GM19468 (cell line): ENCODE measurements around the gene PIGZ.

Experiments used
- ATAC-seq: cut with Tn5 transposase; IDR thresholded peaks from one replicate; pipeline ENCODE4 v1.9.1; 2021; ENCODE audit warnings: mild to moderate bottlenecking, moderate library complexity, moderate number of reproducible peaks; ENCODE audit not compliant: unreplicated experiment; ENCODE audit errors: extremely low read depth

The PIGZ gene

GRCh38 chr3:196985954-196986885 lies 17.6 kb upstream of the PIGZ start:
- ATAC-seq: no peak

DNA sequence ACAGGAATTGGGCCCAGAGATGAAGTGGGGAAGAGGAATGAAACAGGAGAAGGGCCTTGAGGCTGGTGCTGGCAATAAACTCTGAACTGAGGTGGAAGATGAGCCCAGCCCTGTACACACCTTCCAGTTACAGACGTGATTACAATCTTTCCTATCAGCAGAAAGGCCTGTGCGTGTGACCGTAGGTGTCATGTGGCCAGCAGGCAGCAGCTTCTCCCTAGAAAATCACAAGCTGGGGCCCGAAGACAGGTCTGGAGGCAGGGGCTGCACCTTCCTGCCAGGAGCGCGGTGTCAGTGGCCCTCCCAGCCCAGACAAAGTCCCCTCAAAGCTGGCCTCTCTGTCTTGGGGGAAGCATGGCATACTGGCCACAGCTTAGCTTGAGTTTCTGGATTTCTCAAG lies 16.7 kb upstream of the PIGZ start:
- ATAC-seq: no peak

DNA sequence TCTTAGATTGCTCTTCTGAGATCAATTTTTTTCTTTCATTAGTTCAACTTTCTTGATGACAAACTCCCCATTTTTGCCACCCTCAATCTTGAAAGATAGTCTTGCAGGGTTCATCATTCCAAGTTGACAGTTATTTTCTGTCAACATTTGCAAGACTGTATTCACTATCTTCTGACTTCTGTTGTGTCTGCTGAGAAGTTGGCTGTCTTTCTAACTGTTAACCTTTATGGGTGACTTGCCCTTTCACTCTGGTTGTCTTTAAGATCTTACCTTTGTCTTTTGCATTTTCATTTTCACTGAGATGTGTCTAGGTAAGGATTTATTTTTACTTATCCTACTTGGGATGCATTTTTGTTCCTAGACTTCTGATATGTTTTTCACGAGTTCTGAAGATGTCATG lies 14.6 kb upstream of the PIGZ start:
- ATAC-seq: no peak

GRCh38 chr3:196981657-196982056 lies 13.0 kb upstream of the PIGZ start:
- ATAC-seq: no peak

DNA sequence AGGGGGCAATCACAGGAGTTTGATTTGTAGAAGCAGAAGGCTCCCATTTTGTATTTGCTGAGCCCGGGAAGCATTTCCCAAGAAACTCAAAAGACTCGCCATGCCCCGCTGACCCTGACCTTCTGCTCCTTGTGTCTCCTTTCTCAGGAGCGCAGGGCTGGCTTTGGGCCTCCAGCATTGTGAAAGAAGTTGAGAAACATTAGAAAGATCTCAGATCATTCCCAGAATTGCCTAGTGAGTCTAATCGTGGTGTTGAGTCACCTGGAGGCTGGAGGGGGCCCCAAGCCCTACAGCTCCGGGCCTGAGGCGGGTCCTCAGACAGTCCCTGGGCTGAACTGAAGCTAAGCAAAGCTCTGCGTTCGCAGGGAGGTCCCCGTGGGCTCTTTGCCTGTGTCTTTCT lies 10.9 kb upstream of the PIGZ start:
- no peak for ATAC-seq

DNA sequence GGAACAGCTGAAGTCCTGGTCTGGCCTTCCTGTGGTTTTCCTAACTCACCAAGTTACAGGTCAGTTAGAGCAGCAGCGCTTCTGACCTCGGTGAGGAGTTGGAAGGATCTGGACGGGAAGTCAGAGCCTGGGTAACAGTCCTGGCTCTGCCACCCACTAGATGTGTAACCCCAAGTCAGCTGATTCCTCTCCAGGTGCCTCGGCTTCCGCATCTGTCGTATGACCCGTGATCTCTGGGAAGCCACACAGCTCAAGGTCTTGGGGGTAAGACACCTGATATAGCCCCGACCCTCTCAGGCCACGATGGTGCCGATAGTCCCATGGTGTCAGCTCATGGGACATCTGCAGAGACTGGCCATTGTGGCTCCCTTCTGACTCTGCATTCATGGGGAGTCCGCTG lies 8.3 kb upstream of the PIGZ start:
- no peak for ATAC-seq

GRCh38 chr3:196975349-196975748 lies 6.7 kb upstream of the PIGZ start:
- ATAC-seq: no peak

GRCh38 chr3:196974661-196975060 lies 6.0 kb upstream of the PIGZ start:
- ATAC-seq: no peak

GRCh38 chr3:196971094-196971698 lies 2.6 kb upstream of the PIGZ start:
- ATAC-seq: no peak

DNA sequence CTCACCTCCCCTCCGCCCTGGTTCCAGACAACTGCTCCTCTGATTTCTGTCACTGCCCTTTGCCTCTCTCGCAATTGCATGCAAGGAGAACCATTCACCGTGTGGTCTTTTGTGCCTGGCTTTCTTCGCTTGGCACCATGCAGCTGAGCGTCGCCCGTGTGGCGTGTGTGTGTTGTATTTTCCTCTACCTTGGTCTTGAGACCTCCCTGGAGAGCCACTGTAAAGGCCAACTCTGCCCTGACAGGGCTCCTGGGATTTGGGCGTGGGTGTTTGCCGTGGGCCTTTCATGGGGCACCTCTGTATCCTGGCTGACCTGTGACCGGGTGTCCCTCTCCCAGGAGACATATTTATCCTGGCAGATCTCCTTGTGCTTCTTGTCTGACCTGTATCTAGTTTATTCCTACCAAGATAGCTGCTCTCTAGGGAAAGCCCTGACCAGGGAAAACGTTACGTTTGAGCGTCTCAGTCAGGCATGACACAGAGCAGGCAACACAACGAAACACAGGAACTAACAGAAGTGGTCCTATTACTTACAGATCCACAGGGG lies 2.0 kb upstream of the PIGZ start:
- ATAC-seq: no peak

DNA sequence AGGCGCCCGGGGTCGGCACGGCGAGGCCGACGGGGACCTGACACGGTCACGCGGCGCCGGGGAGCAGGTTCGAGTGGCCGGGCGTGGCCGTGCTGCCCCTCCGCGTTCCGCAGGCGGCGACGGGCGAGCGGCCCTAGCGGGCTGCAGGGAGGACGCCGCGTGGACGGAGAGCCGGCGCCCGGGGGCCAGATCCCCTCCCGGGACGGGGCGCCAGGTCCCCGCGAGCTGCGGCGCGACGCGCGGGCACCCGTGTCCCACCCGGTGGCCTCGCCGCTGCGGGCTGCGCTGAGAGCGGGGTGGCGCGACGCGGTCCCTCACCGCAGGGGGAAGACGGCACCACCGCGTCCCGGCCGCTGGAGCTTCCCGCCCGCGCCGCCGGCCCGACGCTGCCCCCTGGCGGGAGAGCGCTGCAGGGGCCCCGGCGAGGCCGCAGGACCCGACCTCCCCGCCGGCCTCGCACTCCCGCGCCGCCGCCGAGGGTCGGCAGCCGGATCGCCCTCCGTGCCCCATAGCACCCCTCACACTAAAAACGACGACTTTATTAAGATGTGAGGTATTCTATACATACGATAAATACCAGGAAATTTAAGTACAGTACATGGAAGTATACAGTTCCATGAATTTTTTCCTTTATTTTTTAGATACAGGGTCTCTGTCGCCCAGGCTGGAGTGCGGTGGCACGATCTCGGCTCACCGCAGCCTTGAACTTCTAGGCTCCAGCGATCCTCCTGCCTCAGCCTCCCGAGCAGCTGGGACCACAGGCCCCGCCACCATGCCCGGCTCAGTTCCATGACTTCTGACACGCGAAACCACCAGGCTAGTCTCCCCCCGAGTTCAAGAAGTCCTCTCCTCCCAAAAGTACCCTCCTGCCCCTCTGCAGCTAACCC lies 1.3 kb upstream of the PIGZ start:
- ATAC-seq: no peak

DNA sequence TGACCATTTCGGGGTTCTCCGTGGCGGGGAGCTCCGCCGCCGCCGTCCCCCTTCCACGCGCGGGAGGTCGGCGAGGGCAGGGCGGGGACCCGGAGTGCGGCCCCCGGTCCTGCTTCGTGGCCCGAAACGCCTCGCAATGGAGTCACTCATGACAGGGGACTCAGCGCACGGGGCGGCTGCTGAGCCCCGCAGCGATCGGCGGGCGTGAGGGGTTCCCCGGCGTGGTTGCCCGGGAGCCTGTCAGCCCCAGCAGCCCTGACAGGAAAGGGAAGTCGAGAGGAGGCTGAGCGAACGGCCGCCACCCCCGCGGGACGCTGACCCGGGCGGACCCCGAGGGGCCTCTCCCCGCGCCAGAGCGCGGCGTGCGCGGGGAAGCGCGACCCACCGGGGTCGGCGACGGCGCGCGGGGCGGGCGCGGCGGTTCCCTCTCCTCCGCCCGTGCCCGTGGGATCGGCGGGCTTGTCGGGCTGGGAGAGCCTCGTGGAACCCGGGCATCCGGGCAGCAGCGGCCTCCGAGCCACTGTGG lies 564 bp upstream of the PIGZ start:
- no peak for ATAC-seq

GRCh38 chr3:196967412-196968232 lies 1.0 kb downstream of the PIGZ start:
- no peak for ATAC-seq

DNA sequence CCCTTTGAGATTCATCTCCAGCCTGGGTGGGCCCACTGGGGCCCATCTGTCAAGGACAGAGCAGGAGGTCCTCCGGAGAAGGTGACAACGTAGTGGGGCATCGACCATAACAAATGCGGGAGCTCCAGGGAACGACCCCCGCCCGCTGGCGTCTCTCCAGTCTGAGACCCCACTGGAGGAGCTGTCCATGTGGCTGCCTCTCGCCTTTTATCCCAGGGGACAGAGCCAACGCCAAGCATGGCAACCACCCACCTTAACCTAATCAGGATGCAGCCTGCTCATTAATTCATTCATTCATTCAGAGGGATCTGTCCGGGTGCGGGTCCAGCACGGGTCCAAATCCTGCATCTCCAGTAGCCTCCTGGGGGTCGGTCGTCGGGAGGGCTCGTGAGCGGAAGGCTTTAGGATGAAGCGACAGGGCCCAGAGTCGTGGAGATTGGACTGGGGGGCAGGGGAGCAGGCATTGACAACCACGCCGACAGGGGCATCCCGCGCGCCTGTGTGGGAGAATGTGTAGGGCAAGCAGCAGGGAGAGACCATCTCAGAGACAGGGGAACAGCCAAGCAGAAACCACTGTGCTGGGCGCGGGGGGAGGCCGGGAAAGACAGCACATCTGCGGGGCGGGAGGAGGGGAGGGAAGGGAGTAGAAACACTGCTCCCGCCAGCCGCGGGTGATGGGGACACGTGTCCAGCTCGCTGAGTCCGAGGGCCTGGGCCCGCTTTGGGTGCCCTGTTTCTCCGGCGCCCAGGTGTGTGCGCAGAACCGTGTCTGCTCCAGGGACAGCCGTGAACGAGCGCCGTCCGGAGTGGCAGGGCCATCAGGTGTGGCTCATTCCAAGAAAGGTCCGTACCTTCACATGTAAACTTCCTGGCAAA lies 1.9 kb downstream of the PIGZ start:
- ATAC-seq: no peak

DNA sequence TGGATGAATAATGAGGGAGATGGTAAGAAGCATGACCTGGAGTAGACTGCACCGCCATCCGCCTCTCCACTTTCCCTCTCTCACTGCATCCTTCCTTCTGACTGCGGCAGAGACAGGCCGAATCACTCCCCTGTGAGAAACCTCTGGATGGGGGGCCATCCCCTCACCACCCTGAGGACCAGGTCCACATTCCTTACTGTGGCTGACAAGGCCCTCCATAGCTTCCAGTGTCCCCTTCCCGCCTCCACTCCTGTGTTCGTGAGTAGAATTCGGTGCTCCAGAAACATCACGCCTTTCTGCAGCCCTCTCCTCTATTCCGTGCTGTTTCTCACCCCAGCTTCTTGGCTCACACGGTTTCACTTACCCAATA lies 2.8 kb downstream of the PIGZ start:
- no peak for ATAC-seq

DNA sequence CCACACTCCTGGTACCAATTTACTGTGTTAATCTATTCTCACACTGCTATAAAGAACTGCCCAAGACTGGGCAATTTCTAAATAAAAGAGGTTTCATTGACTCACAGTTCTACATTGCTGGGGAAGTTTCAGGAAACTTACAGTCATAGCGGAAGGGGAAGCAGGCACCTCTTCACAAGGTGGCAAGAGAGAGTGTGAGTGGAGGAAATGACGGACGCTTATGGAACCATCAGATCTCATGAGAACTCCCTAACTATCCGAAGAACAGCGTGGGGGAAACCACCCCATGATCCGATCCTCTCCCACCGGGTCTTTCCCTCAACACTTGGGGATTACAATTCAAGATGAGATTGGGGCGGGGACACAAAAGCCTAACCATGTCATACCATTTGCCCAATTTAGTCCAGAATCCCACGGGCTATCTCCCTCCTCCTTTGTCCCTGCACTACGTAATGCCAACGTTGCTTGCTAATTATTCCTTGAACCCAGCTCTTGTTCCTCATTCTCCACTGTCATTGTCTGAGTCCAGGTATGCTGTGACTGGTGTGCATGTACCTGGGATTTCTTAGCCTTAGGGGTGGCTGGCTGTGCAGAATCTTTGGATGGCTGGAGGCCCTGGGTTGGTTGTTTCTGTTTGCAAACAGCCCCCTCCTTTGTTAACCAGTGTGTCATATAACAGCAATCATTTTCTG lies 3.4 kb downstream of the PIGZ start:
- no peak for ATAC-seq

DNA sequence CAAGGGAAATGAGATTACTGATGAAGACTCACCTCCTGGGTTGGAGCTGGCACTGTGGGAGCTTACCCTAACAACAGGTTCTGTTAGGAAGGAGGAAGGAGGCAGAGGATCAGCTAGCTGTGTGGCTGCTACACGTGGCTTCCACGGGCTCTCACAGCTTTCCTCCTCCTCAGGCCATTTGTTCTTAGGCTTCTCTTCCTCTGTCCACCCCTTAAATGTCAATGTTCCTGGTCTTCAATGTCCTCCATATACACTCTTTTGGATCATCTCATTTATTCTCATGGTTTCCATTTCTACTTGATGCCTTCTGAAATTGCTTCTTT lies 5.0 kb downstream of the PIGZ start:
- ATAC-seq: no peak

- ATAC-seq: no peak
Observed at GRCh38 chr3:196962930-196963630, 5.6 kb downstream of the PIGZ start.
